ENCODE data around the gene MITF. TPM values are rescaled to one million over a fixed set of nuclear protein-coding genes. Genes with fewer than 3 reads are reported as not detected.
A peak's percentile ranks its signal among the peaks of the same experiment; 100 is the strongest.

The MITF gene
- total and polyA plus RNA-seq, 2 of the 4 experiments (the other 2 are of a cell fraction) = 6.5 to 16.7 TPM

- intact Hi-C loops (cut with micrococcal nuclease) (no loop called here), in situ Hi-C loops (cut with MboI; ENCODE audit: low sequenced_read_pairs) (no loop called here), dilution Hi-C loops (cut with HindIII; ENCODE audit: low sequenced_read_pairs, unreplicated experiment) (no loop called here)
- Histone ChIP-seq H3K14ac (replicated peaks; ENCODE audit: low read depth, low read length) (no peak overlapping the region), H3K9me3 (ENCODE audit: control insufficient read depth, insufficient read depth, low read length) (no peaks in the 10 kb centered on the region), H2AK9ac (replicated peaks; ENCODE audit: low read depth, low read length, poor library complexity) (no peak overlapping the region), H2AFZ (replicated peaks; ENCODE audit: low read length, poor library complexity) (no peak overlapping the region), H2AK5ac (ENCODE audit: low read depth, low read length) (peak overlapping the region; percentile 43; the same call in 1 of the 2 replicates), H3K27ac (ENCODE audit: insufficient read depth, low read length) (no peak overlapping the region), H4K5ac (ENCODE audit: low read depth, low read length) (peak overlapping the region; percentile 3; the same call in 1 of the 2 replicates), H3K4ac (ENCODE audit: low read depth, low read length) (peak overlapping the region; percentile 60; the same call in 1 of the 2 replicates), H3K9me1 (ENCODE audit: insufficient read depth, low read length) (peaks cover 14% of the 10 kb centered on the region), H4K20me1 (ENCODE audit: insufficient read depth, low read length) (no peaks in the 10 kb centered on the region), H3K27me3 (ENCODE audit: control insufficient read depth, insufficient read depth, low read length) (no peaks in the 10 kb centered on the region), H3K56ac (ENCODE audit: extremely low read depth, insufficient read depth, low read length) (no peak overlapping the region), H2BK20ac (ENCODE audit: low read depth, low read length) (peak overlapping the region; percentile 24; the same call in 1 of the 2 replicates), H2BK15ac (ENCODE audit: low read depth, low read length) (peak overlapping the region; percentile 61; the same call in 2 of the 3 replicates), H2BK5ac (ENCODE audit: low read depth, low read length, poor library complexity, severe bottlenecking) (no peak overlapping the region), H3K9ac (ENCODE audit: low read depth, low read length) (no peak overlapping the region), H3K36me3 (ENCODE audit: control insufficient read depth, insufficient read depth, low read length) (no peaks in the 10 kb centered on the region), H4K8ac (ENCODE audit: low read depth in 2 of 2, low read length in 2 of 2) (no peak overlapping the region), H3K4me3 (ENCODE audit: insufficient read depth, low read depth, low read length) (no peak overlapping the region), H3K4me1 (ENCODE audit: control insufficient read depth, insufficient read depth, low read length) (peaks cover 20% of the 10 kb centered on the region), H3K79me1 (ENCODE audit: low read depth in 1 of 2, low read length in 2 of 2) (peaks cover 25 to 55% of the 10 kb centered on the region in 2 experiments; a peak in 3 of 4 replicates), H2BK120ac (ENCODE audit: low read depth, low read length) (no peak overlapping the region), H3K23ac (ENCODE audit: low read depth, low read length) (no peak overlapping the region), H3K4me2 (ENCODE audit: low read depth, low read length) (no peak overlapping the region), H3K18ac (ENCODE audit: low read depth, low read length) (no peak overlapping the region), H4K91ac (ENCODE audit: insufficient read depth, low read depth, low read length) (peak overlapping the region; percentile 21; the same call in 1 of the 2 replicates)
- ChIA-PET CTCF (no interaction called here), POLR2A (ENCODE audit: unreplicated experiment) (no interaction called here)
- DNase-seq = no peak
- BruUV-seq (replicated peaks) = no TSS peak
- no peak for ATAC-seq (ENCODE audit: low read depth)
- WGBS, 2 experiments (ENCODE audit: extremely low coverage in 2 of 2, insufficient read length in 1 of 2) = no CpG with 5 or more reads among the region's 3 CpGs
- TF ChIP-seq BHLHE40 (IDR thresholded peaks at IDR 0.05; ENCODE audit: low read depth, low read length) (no peak), RAD21 (IDR thresholded peaks at IDR 0.05; ENCODE audit: low read length) (no peak), RFX5 (IDR thresholded peaks at IDR 0.05; ENCODE audit: low read depth, low read length) (no peak), MAFK (IDR thresholded peaks at IDR 0.05; ENCODE audit: low read depth, low read length) (no peak), CEBPB (IDR thresholded peaks at IDR 0.05; ENCODE audit: low read depth, low read length) (no peak), SMC3 (IDR thresholded peaks at IDR 0.05; ENCODE audit: low read depth, low read length) (no peak), ELK1 (IDR thresholded peaks at IDR 0.05; ENCODE audit: borderline replicate concordance, low read depth, low read length) (no peak), RCOR1 (IDR thresholded peaks at IDR 0.05; ENCODE audit: insufficient replicate concordance, low read length) (no peak), FOS (IDR thresholded peaks at IDR 0.05; ENCODE audit: low read depth, low read length) (no peak), POLR2A (IDR thresholded peaks at IDR 0.05; ENCODE audit: low read depth, low read length) (no peak), MAZ (IDR thresholded peaks at IDR 0.05; ENCODE audit: borderline replicate concordance, low read depth, low read length) (no peak), USF2 (IDR thresholded peaks at IDR 0.05; ENCODE audit: low read depth, low read length) (no peak)
These were observed 27.4 kb downstream of the MITF start for GRCh38 chr3:69766638-69767037.

Data from IMR-90 (cell line).